HEK293 (cell line): ENCODE results near the gene CBX8.

Experiments
- CTCF ChIA-PET: fragments of 350-600 bp; formaldehyde crosslinking; extraction: SDS; loops from one replicate; lab custom pipeline; 2021; ENCODE audit warnings: antibody characterized with exemption; lab: Yijun Ruan, JAX
- POLR2A ChIA-PET: fragments of 300-600 bp; formaldehyde crosslinking; extraction: SDS; loops from one replicate; lab custom pipeline; 2020; ENCODE audit warnings: antibody characterized with exemption, inconsistent platforms; lab: Yijun Ruan, JAX
- H3K27ac ChIP-seq: fragments of 200-500 bp; sonication (Bioruptor generic); 2 replicates; pipeline ENCODE4 v1.5.1; 2014; ENCODE audit warnings: low read depth, low read length, control low read depth, inconsistent platforms; ENCODE audit errors: extremely low read depth
- H3K36me3 ChIP-seq, 2 experiments: fragments of 200-500 bp in 1 of 2; sonication (Bioruptor generic) in 1 of 2; 1 replicate in 1 of 2; 2 replicates in 1 of 2; pipeline ENCODE4 v1.5.1; 2014 to 2017; ENCODE audit warnings: inconsistent platforms in 2 of 2, low read length in 2 of 2; ENCODE audit not compliant: control insufficient read depth in 2 of 2, insufficient read depth in 1 of 2
- H3K4me1 ChIP-seq: fragments of 200-500 bp; sonication (Bioruptor generic); 2 replicates; pipeline ENCODE4 v1.5.1; 2014; ENCODE audit warnings: mild to moderate bottlenecking, low read length, inconsistent platforms; ENCODE audit not compliant: control insufficient read depth, insufficient read depth
- H3K4me3 ChIP-seq: 2 replicates; pipeline ENCODE4 v1.5.1; 2011; ENCODE audit warnings: low read depth, mild to moderate bottlenecking, control low read depth, low read length, moderate library complexity
- H3K9me3 ChIP-seq: fragments of 200-500 bp; sonication (Bioruptor generic); 2 replicates; pipeline ENCODE4 v1.5.1; 2014; ENCODE audit warnings: low read depth, low read length, inconsistent platforms; ENCODE audit not compliant: control insufficient read depth, insufficient read depth
- BCL6B ChIP-seq: fragments of 450-650 bp; formaldehyde crosslinking; IDR thresholded peaks from 2 replicates; pipeline ENCODE4 v1.5.1; 2017; ENCODE audit warnings: missing biosample characterization, missing genetic modification characterization
- GLIS1 ChIP-seq: fragments of 450-650 bp; formaldehyde crosslinking; IDR thresholded peaks from 2 replicates; pipeline ENCODE4 v1.5.1; 2016; ENCODE audit warnings: missing biosample characterization, missing genetic modification characterization
- HIC1 ChIP-seq: fragments of 450-650 bp; formaldehyde crosslinking; IDR thresholded peaks from 2 replicates; pipeline ENCODE4 v1.5.1; 2016; ENCODE audit warnings: missing biosample characterization, missing genetic modification characterization
- MZF1 ChIP-seq: fragments of 450-650 bp; formaldehyde crosslinking; IDR thresholded peaks from 2 replicates; pipeline ENCODE4 v1.5.1; 2017; ENCODE audit warnings: missing biosample characterization, missing genetic modification characterization, borderline replicate concordance
- PRDM10 ChIP-seq: fragments of 450-650 bp; formaldehyde crosslinking; IDR thresholded peaks from 2 replicates; pipeline ENCODE4 v1.5.1; 2016; ENCODE audit warnings: missing biosample characterization, missing genetic modification characterization
- SALL2 ChIP-seq: fragments of 450-650 bp; formaldehyde crosslinking; IDR thresholded peaks from 2 replicates; pipeline ENCODE4 v1.5.0; 2017; ENCODE audit warnings: missing biosample characterization, mild to moderate bottlenecking, missing genetic modification characterization, borderline replicate concordance
- ZBTB17 ChIP-seq: fragments of 450-650 bp; formaldehyde crosslinking; IDR thresholded peaks from 2 replicates; pipeline ENCODE4 v1.5.1; 2016; ENCODE audit warnings: missing biosample characterization, missing genetic modification characterization
- ZBTB6 ChIP-seq: fragments of 450-650 bp; formaldehyde crosslinking; IDR thresholded peaks from 2 replicates; pipeline ENCODE4 v1.5.1; 2017; ENCODE audit warnings: missing biosample characterization, missing genetic modification characterization
- ZNF366 ChIP-seq: fragments of 450-650 bp; formaldehyde crosslinking; conservative IDR thresholded peaks from 2 replicates; pipeline ENCODE4 v1.5.1; 2016; ENCODE audit warnings: missing biosample characterization, missing genetic modification characterization
- ZNF416 ChIP-seq: fragments of 450-650 bp; formaldehyde crosslinking; IDR thresholded peaks from 2 replicates; pipeline ENCODE4 v1.5.1; 2016; ENCODE audit warnings: missing biosample characterization, missing genetic modification characterization
- ZNF488 ChIP-seq: fragments of 450-650 bp; formaldehyde crosslinking; IDR thresholded peaks from 2 replicates; pipeline ENCODE4 v1.5.1; 2016; ENCODE audit warnings: missing biosample characterization, missing genetic modification characterization
- ZNF629 ChIP-seq: fragments of 450-650 bp; formaldehyde crosslinking; IDR thresholded peaks from 2 replicates; pipeline ENCODE4 v1.5.1; 2017; ENCODE audit warnings: missing biosample characterization, missing genetic modification characterization
- ZNF639 ChIP-seq: fragments of 450-650 bp; formaldehyde crosslinking; IDR thresholded peaks from 2 replicates; pipeline ENCODE4 v1.5.1; 2016; ENCODE audit warnings: missing biosample characterization, missing genetic modification characterization
- ZNF645 ChIP-seq: fragments of 450-650 bp; formaldehyde crosslinking; IDR thresholded peaks from 2 replicates; pipeline ENCODE4; 2016; ENCODE audit warnings: missing biosample characterization, missing genetic modification characterization

CBX8 gene

GRCh38 chr17:79829457-79829856 is 32.6 kb upstream of the CBX8 start (continued):
- TF ChIP-seq ZNF639 (tag by site-specific recombination) (no peak), BCL6B (tag by site-specific recombination) (no peak), MZF1 (no peak), SALL2 (no peak), ZNF629 (no peak), HIC1 (tag by site-specific recombination) (no peak)

- Histone ChIP-seq H3K4me1 (peaks cover 11% of the 10 kb centered on the region; the same call in 1 of the 2 replicates), H3K9me3 (no peaks in the 10 kb centered on the region), H3K27ac (no peak overlapping the region), H3K4me3 (no peak overlapping the region), H3K36me3 (peaks cover 0 to 9% of the 10 kb centered on the region in 2 experiments; a peak in 1 of 3 replicates)
- ChIA-PET POLR2A (interaction anchor here (0.7 to 4.2 kb wide), 3 partner anchors 11 to 180 kb away, joined by 3 to 32 read pairs (median 5); partner anchors contain the start of gene CBX4), CTCF (interaction anchor here (0.6 to 1.1 kb wide), 6 partner anchors 11 to 201 kb away, joined by 3 to 5 read pairs (median 4); no protein-coding TSS in a partner anchor)
- no peak for TF ChIP-seq ZBTB6 (tag by site-specific recombination)
- TF ChIP-seq ZBTB17 (tag by site-specific recombination), result peak; percentile 49
- TF ChIP-seq ZNF416 (tag by site-specific recombination), result no peak
- no peak for TF ChIP-seq ZNF488 (tag by site-specific recombination)
- 0 out of 2 replicates have a peak, but pooled peaks have one; percentile 26 for TF ChIP-seq ZNF366
- 0 out of 2 replicates have a peak, but pooled peaks have one; percentile 6 for TF ChIP-seq PRDM10
- TF ChIP-seq GLIS1, result no peak
- no peak for TF ChIP-seq ZNF645
Observed at GRCh38 chr17:79829004-79829403, 32.1 kb upstream of the CBX8 start.
